NCI-H345 treated with DMSO at 0.1 percent for 48 hours (cell line): ENCODE results near the gene CASP7.

Source experiments
- DNase-seq: peaks from one replicate; lab custom pipeline; 2025; ENCODE audit not compliant: unreplicated experiment; lab: John Stamatoyannopoulos, UW

CASP7 gene

GRCh38 chr10:113665806-113666354 lies 13.8 kb upstream of the CASP7 start:
- no peak for DNase-seq

- no peak for DNase-seq
Observed at GRCh38 chr10:113666682-113667252, 12.9 kb upstream of the CASP7 start.

- DNase-seq, result no peak
Observed at GRCh38 chr10:113680190-113681111, 739 bp downstream of the CASP7 start.

- DNase-seq, result no peak
Observed at GRCh38 chr10:113681533-113682470, 2.1 kb downstream of the CASP7 start.

GRCh38 chr10:113683300-113683699 lies 3.6 kb downstream of the CASP7 start:
- no peak for DNase-seq

- DNase-seq, result no peak
Observed at GRCh38 chr10:113686028-113686427, 6.3 kb downstream of the CASP7 start.

GRCh38 chr10:113687037-113687436 lies 7.3 kb downstream of the CASP7 start:
- DNase-seq, result no peak

- no peak for DNase-seq
Observed at GRCh38 chr10:113689057-113689456, 9.3 kb downstream of the CASP7 start.

- no peak for DNase-seq
Observed at GRCh38 chr10:113689574-113689973, 9.9 kb downstream of the CASP7 start.

GRCh38 chr10:113690749-113691148 lies 11.0 kb downstream of the CASP7 start:
- no peak for DNase-seq

GRCh38 chr10:113691381-113691780 lies 11.7 kb downstream of the CASP7 start:
- DNase-seq, result no peak

GRCh38 chr10:113692271-113692670 lies 12.6 kb downstream of the CASP7 start:
- no peak for DNase-seq

GRCh38 chr10:113693348-113693747 lies 13.6 kb downstream of the CASP7 start:
- DNase-seq, result no peak

- no peak for DNase-seq
Observed at GRCh38 chr10:113695691-113696090, 16.0 kb downstream of the CASP7 start.

- DNase-seq, result no peak
Observed at GRCh38 chr10:113697595-113697994, 17.9 kb downstream of the CASP7 start.

- peak; percentile 10 for DNase-seq
Observed at GRCh38 chr10:113704637-113705343, 25.1 kb downstream of the CASP7 start.

GRCh38 chr10:113705344-113705652 lies 25.6 kb downstream of the CASP7 start:
- no peak for DNase-seq

GRCh38 chr10:113706623-113707022 lies 26.9 kb downstream of the CASP7 start:
- DNase-seq, result no peak

GRCh38 chr10:113708640-113709039 lies 28.9 kb downstream of the CASP7 start:
- DNase-seq, result no peak

GRCh38 chr10:113709221-113709838 lies 29.6 kb downstream of the CASP7 start:
- peak; percentile 48 for DNase-seq
